Measurements from ENCODE around the gene PPP6R1. TPM values are rescaled to one million over a fixed set of nuclear protein-coding genes. Genes with fewer than 3 reads are reported as not detected.
"Not testable (repeated sequence)": the region's sequence is repeated elsewhere in the genome, so short reads cannot be mapped to it uniquely, and the experiment has no call there.

Gene PPP6R1
- total and polyA plus RNA-seq, 8 donors = 15.3 to 33.1 (median 21.5) TPM

DNA sequence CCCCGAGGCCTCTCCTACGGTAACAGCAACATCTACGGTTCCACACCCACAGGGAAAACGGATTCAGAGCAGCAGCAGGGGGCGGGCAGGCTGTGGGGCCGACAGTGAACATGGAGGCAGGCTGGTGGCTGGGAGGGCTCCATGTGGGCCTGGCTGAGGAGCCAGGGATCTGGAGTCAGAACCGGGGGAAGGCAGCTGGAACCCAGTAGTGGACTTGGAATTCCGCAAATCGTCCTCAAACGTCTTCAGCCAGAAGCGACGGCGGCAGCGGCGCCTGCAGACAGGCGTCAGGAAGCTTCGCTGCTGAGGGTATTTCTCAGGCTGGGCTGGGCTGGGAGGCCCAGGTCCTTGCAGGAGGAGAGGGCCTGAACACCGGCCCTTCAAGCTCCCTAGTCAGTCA is 32.0 kb downstream of the PPP6R1 start:
- intact Hi-C loops (cut with DNase I) = no loop called here
- H3K36me3 ChIP-seq = peaks cover 0 to 11% (median 7%) of the 10 kb centered on the region in 3 donors
- H3K4me3 ChIP-seq = no peak overlapping the region
- H3K9me3 ChIP-seq = no peaks in the 10 kb centered on the region
- H3K4me1 ChIP-seq = no peaks in the 10 kb centered on the region
- TF ChIP-seq, protein P1, sequence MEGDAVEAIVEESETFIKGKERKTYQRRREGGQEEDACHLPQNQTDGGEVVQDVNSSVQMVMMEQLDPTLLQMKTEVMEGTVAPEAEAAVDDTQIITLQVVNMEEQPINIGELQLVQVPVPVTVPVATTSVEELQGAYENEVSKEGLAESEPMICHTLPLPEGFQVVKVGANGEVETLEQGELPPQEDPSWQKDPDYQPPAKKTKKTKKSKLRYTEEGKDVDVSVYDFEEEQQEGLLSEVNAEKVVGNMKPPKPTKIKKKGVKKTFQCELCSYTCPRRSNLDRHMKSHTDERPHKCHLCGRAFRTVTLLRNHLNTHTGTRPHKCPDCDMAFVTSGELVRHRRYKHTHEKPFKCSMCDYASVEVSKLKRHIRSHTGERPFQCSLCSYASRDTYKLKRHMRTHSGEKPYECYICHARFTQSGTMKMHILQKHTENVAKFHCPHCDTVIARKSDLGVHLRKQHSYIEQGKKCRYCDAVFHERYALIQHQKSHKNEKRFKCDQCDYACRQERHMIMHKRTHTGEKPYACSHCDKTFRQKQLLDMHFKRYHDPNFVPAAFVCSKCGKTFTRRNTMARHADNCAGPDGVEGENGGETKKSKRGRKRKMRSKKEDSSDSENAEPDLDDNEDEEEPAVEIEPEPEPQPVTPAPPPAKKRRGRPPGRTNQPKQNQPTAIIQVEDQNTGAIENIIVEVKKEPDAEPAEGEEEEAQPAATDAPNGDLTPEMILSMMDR (IDR thresholded peaks at IDR 0.05) = no peak
- DNase-seq (no peak), FAIRE-seq (no peak), ATAC-seq (no peak)
- H3K27me3 ChIP-seq = no peaks in the 10 kb centered on the region
- 88 to 90% methylated on average over 18 of the region's 18 CpGs for WGBS, 2 donors
- H3K27ac ChIP-seq = no peak overlapping the region

GRCh38 chr19:55226273-55226672 is 32.5 kb downstream of the PPP6R1 start:
- intact Hi-C loops (cut with DNase I) = no loop called here
- ATAC-seq = no peak
- no peak for DNase-seq
- no peaks in the 10 kb centered on the region for H3K9me3 ChIP-seq
- H3K27ac ChIP-seq = no peak overlapping the region
- no peaks in the 10 kb centered on the region for H3K27me3 ChIP-seq
- TF ChIP-seq, protein P1 (IDR thresholded peaks at IDR 0.05) = no peak
- peaks cover 0 to 6% (median 6%) of the 10 kb centered on the region in 3 donors for H3K36me3 ChIP-seq
- no peaks in the 10 kb centered on the region for H3K4me1 ChIP-seq
- no peak overlapping the region for H3K4me3 ChIP-seq
- 81 to 92% methylated on average over 9 of the region's 9 CpGs for WGBS, 2 donors
- no peak for FAIRE-seq

DNA sequence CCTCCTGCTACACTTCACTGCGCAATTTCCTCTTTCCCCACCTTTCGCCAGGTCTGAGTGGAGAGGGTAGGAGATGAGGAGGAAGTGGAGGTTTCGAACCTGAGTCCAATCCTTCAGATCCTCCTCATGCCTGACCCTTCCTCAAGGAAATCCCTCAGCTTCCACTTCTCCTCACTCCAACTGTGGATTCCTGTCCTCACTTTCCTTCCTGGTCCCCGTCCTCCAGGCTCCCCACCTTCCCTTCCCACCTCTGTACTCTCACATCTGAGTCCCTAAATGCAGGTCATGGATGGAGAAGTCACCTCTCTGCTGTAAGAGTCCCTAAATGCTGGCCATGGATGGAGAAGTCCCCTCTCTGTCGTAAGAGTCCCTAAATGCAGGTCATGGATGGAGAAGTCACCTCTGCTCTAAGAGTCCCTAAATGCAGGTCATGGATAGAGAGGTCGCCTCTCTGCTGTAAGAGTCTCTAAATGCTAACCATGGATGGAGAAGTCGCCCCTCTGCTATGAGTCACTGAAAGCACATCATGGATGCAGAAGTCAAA is 33.3 kb downstream of the PPP6R1 start:
- Histone ChIP-seq H3K4me3 (no peak overlapping the region), H3K27ac (no peak overlapping the region), H3K9me3 (no peaks in the 10 kb centered on the region), H3K27me3 (no peaks in the 10 kb centered on the region), H3K4me1 (no peaks in the 10 kb centered on the region), H3K36me3 (no peaks in the 10 kb centered on the region)
- FAIRE-seq (no peak), DNase-seq (no peak), ATAC-seq (no peak)
- WGBS, 2 donors = 89 to 95% methylated on average over 7 of the region's 7 CpGs
- TF ChIP-seq, protein P1 (IDR thresholded peaks at IDR 0.05) = no peak
- intact Hi-C loops (cut with DNase I) = no loop called here

DNA sequence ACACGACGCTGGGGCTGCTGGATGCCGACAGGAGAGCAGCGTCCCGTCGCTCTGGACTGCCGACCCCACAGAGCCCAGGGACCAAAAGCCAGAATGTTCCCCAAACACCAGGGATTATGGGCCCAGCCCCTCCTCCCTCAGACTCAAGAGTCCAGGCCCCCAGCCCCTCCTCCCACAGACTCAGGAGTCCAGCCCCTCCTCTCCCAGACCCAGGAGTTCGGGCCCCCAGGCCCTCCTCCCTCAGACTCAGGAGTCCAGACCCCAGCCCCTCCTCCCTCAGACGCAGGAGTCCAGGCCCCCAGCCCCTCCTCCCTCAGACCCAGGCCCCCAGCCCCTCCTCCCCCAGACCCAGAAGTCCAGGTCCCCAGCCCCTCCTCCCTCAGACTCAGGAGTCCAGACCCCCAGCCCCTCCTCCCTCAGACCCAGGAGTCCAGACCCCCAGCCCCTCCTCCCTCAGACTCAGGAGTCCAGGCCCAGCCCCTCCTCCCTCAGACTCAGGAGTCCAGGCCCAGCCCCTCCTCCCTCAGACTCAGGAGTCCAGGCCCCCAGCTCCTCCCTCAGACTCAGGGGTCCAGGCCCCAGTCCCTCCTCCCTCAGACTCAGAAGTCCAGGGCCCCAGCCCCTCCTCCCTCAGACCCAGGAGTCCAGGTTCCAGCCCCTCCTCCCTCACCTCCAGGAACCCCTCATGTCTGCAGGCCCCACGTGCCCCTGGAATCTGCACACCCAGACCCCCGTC is 34.0 kb downstream of the PPP6R1 start:
- H3K4me3 ChIP-seq; H3K9me3 ChIP-seq; FAIRE-seq; H3K36me3 ChIP-seq; ATAC-seq; intact Hi-C loops (cut with DNase I); H3K4me1 ChIP-seq; H3K27me3 ChIP-seq; H3K27ac ChIP-seq: not testable (repeated sequence)
- peak in 1 of 6 donors; percentile 45 for DNase-seq
- WGBS, 2 donors = 71 to 89% methylated on average over 9 to 11 of the region's 11 CpGs

DNA sequence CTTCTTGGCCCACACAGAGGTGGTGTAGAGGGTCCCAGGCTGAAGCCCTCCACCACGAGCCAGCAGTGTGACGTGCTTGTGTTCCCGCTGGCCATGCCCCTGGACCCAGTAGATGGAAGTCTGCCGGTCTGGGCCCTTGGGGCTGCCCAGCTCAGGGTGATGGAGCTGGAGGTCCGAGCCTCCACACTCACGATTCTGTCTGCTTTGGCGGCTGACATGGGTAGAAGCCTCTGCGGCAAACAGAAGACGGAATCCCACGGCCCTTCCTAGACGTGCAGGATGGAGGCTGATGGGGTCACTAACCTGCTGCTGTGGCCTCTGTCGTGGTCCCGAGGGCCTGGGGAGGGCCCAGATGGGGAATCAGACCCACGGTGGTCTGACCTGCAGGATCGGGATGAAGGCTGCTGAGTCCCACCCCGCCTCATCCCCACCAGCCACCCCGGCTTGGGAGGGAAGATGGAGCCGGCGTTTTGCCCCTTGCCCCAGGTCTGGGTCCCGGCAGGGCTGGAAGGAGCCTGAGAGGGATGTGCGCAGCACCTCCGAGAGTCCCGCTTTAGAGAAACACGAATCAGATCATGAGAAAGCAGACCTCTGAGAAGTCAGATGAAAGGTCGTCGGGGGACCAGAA is 34.7 kb downstream of the PPP6R1 start:
- WGBS, 2 donors = 76 to 81% methylated on average over 26 of the region's 26 CpGs
- FAIRE-seq (no peak), ATAC-seq (no peak), DNase-seq (peak in 1 of 6 donors; percentile 70)
- Histone ChIP-seq H3K27ac (no peak overlapping the region), H3K9me3 (no peaks in the 10 kb centered on the region), H3K4me1 (no peaks in the 10 kb centered on the region), H3K36me3 (no peaks in the 10 kb centered on the region), H3K27me3 (no peaks in the 10 kb centered on the region), H3K4me3 (no peak overlapping the region)
- intact Hi-C loops (cut with DNase I) = no loop called here
- TF ChIP-seq, protein P1 (IDR thresholded peaks at IDR 0.05) = no peak

Data from pancreas (tissue), 10 donors.